HG03135 (cell line): ENCODE measurements around the gene CSTPP1.

Experiments
- ATAC-seq: cut with Tn5 transposase; IDR thresholded peaks from one replicate; pipeline ENCODE4 v1.9.1; 2021; ENCODE audit warnings: mild to moderate bottlenecking, moderate library complexity; ENCODE audit not compliant: unreplicated experiment

Gene CSTPP1

DNA sequence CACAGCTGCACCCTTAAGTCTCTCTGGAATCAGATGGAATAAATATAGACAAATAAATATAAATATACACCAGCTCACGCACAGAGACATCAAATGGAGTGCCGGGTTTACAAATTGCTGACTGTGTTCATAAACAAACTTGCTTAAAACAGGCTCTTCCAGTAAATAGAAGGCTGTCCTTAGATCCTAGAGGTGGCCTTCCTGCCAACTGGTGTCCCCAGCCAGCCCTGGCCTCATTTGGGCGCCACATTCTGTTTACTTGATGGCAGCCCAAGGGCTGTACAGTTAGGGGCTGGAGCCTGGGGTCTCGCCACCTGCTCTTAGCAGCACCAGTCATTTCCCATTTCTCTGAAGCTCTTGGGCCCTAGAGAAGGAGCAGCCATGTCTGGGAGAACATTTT is 219.3 kb downstream of the CSTPP1 start:
- no peak for ATAC-seq

DNA sequence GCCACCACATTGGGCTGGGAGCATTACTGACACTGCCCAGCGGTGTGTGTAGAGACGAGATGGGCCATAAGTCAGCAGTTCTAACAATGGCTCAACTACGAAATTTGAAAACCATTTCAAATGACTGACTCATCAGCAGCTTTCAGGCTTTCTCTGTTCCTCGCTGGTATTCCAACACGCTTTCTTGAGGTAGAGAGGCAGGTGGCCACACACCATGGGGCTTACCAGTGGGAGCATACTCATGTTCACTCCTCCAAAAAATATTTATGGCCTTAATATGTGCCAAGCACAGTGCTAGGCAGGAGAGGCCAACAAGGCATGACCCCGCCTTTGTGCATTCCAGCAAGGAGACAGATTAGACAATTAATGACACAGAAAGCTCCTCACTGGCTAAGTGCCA is 219.8 kb downstream of the CSTPP1 start:
- ATAC-seq: no peak

DNA sequence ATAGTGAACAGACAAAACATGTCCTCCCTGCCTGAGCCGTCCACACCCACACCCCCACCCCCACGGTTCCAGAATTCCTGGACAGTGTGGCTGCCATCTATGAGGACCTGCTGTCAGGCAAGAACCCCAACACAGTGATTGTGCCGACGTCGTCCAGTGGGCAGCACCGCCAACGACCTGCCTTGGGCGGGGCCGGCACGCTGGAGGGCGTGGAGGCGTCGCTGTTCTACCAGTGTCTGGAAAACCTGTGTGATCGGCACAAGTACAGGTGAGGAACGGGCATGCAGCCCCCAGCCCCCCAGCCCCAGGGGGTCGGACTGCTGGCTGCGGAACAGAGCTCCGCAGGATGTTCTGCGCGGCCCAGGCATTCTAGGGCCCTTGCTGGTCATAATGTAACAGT is 220.4 kb downstream of the CSTPP1 start:
- ATAC-seq: no peak

DNA sequence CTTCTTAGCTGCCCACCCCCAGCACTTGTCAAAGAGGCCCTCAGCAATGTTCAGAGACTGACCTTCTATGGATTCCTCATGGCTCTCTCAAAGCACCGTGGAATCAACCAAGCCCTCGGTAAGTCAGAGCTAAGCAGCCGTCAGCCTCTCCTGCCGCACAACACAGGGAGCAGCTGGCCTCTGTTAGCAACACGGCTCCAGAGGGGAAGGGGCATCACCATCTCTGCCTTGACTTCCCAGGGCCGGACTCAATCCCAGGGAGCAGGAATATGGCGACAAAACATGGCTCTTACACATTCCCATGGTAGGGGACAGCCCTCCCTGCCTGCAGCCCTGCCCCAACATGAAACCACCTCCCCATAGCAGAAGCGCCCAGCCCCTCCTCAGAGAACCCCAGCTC is 221.2 kb downstream of the CSTPP1 start:
- no peak for ATAC-seq

DNA sequence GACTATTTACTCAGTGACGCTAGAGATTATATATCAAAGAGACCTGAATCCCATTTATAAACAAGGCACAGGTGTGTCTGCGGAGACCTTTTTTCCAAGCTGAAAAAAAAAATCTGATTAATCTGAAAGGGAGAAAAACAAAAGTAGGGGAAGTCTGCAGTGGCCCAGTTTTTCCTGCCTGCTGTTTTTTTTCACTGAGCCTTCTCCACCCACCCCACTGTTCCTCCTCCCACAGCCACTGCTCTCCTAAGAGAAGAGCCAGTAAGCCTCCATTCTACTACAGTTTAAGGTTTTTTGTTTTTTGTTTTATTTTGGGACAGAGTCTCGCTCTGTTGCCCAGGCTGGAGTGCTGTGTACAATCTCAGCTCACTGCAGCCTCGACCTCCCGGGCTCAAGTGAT is 221.7 kb downstream of the CSTPP1 start:
- ATAC-seq: no peak

DNA sequence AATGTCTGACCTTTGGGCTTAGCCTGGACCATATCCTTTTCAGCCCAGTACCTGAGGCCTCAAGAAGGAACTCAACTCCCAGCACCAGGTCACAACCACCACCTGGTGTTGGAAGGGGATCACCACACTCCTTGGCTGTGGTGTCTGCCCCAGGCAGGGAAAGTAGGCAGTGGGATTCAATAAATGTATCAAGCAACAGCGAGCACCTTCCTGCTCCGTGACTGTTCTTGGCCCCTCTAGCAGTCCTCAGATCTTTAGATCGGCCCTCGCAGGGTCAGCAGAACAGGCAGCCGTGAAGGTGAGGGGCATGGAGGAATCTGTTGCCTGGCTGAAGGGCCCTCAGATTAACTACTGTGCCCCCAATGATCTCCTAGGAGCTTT is 224.2 kb downstream of the CSTPP1 start:
- ATAC-seq: no peak

DNA sequence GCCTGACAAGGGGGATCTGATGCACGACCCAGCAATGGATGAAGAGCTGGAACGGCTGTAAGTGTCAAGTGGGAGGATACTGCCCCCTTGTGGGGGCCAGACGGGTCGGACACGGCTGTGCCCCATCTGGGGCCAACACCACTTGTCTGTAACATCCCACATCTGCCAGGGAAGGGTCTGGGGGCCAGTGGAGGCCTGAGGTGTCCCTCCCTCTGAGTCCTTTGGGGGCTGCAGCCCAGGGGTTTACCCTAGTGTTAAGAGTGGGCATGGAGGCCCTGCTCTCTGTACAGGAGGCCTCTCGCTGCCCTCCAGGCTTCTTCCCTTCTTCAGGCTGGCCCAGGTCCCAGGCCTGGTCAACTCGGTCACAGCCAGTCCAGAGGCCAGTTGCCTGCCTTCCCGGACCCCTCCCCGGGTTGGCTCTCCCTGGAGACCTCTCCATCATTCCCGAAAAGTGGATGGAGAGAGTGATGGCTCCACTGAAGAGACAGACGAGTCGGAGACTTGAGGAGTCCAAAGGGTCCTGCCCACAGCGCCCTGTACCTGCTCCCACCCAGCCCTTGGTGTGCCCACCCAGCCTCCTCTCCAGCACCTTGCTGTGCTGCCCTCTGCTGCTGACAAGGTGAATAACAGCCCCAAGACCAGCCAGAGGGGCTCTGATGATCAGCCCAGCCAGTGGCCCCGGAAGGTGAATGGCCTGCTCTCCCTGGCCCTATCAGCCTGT is 224.7 kb downstream of the CSTPP1 start:
- ATAC-seq: peak; percentile 58

DNA sequence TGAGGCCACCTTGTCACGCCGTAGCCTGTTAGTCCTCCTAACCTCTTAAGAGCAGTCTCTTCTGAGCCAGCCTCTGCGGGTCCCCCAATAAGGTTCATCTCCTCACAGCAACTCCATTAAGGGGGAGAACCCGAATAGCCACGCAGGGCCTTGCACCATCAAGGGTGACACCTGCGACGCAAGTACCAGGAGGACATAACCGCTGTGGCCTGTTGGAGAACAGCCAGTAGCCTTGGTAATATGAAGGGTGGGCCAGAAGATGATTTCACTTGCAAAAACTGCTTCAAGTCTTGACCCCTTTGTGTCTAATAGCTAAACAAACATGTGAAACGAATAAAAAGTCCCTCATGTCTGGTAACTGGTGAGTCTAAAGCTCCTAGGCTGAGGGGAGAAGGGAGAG is 225.3 kb downstream of the CSTPP1 start:
- ATAC-seq: no peak

DNA sequence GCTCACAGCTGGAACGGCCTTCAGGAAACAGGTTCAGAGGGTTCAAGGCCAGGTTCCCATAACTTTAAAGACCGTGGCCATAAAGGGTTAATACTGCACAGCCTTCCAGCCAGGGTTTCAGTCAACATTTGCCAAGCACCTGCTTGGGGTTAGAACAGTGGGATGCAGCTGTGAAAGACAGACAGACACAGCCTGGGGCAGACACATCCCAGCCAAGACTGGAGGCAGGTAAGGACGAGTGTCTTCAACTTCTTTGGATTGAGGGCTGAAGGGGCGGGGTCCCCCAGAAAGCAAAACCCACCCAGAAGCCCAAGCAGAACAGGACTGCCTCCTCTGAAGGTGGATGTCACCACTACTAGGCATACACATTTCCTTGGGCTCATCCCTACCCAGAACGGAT is 225.9 kb downstream of the CSTPP1 start:
- no peak for ATAC-seq

DNA sequence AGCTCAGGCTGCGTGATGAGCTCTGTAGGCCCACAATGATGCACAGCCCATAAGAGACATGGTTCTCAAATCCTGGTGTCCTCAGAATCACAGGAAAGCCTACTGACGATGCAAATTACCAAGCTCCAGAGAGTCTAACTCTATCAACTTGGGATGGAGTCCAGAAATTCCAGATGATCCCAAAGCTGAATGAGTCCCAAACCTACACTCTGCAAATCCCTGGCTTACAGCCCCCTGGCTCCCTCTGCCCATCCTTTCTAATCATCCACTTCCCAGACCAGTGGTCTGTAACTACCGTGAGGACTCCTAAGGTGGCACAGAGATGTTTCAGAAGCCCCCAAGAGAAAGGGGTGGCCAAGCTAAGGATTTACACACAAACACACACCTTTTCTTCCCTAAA is 226.6 kb downstream of the CSTPP1 start:
- ATAC-seq: no peak

DNA sequence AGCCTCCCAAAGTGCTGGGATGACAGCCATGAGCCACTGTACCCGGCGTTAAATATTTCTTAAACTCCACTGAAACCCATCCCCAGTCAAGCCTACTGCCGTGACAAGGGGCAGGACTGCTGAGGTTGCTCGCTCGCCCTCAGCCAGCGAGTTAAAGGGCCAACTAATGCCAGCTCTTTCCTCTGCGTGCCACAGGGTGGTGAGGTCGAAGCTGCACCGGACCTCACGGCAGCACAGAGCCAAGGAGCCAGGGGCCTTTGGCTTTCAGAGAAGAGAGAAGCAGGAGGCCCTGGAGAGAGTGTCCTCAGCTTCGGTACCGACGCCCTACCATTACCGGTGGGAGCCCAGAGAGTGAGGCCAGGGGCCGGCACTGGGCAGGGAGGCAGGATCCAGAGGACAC is 227.3 kb downstream of the CSTPP1 start:
- no peak for ATAC-seq

DNA sequence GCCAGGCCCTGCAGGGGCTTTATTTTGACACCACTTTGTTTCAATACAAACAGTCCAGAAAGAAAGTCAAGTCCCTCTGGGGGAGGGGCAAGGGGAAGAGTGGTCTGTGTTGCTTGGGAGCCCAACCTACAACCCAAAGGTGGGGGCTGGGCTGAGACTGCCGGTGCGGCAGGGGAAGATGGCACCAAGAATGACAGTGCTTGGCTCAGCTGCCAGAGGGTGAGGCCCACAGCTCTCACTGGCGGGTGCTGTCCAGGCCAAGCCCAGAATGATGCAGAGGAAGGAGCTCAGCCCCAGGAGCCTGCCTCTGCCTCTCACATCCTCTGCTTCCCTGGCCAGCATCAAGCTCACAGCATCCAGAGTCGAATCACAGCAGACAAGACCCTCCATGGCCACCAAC is 227.8 kb downstream of the CSTPP1 start:
- ATAC-seq: no peak

DNA sequence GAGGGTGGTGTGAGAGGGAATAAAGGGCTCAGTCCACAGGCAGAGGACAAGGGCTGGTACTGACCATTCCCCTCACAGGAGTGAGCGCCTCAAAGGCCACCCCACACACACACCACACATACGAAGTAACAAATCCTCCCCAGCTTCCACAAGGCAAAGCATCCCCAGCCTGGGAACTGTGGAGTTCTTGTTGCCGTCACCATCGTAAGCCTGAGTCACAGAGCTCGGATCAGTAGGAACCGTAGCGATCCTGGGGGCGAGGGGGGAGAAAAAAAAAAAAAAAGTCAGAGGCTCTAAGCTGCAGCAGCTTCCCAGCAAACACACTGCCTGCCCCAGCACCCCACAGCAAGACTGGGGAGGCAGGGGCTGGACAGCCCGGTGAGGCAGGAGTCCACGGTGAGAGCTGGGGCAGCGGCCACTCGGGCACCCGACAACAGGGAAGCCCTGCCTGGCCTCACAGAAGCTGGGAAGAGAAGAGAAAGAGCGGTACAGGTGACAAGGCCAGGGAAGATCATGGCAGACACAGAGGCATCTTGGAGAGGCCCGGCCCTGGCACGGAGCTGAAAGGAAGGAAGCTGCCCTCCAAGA is 228.8 kb downstream of the CSTPP1 start:
- no peak for ATAC-seq

DNA sequence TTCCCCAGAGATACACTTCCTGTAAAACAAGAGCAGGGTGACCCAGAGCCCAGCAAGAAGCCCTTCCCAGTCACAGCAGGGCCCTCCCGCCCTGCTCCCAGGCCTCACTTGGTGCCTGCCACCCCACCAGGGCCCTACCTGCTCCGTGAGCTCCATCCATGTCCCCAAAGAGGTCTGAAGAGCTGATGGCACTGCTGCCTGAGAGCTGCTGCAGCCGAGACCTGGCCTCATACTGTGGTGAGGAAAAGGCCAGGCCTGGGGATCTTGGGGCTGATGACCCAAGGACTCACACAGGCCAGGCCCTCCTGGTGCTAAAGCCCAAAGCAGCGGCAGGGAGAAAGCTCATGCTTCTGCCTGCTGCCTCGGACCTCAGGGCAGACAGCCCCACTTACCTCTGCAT is 229.8 kb downstream of the CSTPP1 start:
- ATAC-seq: no peak

DNA sequence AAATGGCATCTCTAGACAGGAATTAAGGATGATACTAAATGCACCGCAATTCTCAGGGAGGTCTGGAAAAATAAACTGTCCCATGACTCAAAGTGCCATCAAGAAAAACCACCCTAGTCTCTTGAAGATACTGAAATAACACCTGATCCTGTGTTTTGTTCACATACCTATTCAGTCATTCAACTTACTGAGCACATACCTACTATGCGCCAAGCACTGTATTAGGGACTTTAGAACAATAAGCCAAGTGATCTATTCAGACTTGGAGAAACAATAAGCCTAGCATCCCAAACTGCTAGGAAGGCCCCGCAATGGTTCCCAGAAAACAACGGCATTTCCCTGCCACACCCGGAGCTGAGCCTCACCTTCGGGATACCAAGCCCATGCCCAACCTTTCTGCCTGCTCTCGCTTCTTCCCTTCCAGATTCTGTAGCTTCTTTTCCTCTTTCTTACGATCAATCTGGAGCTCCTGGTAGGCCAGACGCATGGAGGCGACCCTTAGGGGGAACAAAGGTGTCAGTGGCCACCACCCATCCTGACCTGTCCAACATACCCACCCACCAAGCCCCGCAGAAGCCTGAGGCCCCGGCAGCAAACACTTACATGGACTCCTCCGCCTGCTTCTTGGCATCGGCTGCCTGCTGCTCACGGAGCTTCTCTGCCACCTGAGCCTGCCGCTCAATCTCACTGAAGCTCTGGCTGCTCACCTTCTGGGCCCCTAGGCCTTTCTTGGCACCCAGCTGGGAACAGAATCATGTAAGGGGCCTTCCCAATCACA is 234.7 kb downstream of the CSTPP1 start:
- ATAC-seq: no peak

DNA sequence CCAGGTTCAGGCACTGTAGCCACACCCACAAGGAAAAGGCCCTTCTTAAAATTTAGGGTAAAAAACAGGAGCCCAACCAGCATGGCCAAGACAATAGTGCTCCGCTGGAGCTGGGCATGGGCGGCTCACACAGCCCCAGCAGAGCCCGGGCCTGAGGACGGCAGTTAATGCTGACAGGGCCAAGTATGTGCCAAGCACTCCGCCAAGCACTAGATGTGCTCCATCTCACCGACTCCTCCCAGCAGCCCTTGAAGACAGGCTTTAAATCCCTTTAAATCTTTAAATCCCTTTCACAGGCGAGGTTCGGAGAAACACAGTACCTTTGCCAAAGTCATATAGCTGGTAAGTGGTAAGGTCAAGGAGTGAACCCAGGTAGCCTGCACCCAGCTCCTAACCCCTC is 235.3 kb downstream of the CSTPP1 start:
- no peak for ATAC-seq

DNA sequence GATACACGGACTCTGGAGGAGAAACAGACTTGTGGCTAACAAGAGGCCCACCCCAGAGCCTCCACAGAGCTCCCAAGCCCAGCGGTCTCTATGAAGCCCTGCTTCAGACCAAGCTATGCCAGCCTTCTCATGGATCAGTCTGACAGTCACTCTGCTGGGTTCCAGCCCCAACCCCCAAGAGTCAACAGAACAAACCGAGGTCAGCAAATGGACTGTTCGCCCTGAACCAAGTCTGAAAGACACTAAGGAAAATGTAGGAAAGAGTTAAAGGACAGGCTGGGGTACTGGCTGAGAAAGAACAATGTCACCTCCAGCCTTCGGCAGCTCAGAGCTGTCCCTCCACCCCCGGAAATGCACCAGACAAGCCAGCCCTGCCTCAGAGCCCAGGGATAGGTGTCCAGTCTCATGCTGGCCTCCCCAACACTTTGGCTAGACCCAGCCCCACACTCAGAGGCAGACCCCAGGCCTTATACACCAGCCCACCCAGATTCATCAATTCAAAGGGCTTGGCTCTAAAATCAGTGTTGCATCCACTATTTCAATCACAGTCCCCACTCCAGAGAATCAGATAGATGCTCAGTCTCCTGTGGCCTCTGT is 236.3 kb downstream of the CSTPP1 start:
- no peak for ATAC-seq

DNA sequence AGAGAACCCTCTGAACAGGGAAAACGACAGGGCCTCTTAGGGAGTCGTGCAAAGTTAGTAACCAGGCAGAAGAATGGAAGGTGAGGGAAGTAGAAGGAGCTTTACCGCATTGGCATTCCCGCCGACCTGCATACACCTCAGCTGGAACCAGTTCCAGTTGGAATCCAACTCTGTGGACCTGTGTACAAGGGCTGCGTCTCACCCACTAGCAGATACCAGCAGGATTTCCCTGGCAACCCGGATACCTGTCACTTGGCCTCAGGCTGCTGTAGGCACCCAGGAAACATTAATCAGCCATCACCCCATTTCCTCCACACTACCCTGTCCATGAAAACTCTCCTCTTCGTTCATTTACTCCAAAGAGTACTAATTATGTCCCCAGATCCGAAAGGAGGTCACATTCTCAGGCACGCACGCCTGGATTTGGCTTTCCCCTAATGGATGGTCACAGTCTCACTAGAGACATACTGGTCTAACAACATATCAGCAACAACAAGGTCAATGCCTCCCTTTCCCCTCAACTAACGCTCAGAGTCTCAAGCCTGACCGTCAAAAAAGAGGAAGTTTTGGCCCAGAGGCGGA is 239.3 kb downstream of the CSTPP1 start:
- no peak for ATAC-seq

DNA sequence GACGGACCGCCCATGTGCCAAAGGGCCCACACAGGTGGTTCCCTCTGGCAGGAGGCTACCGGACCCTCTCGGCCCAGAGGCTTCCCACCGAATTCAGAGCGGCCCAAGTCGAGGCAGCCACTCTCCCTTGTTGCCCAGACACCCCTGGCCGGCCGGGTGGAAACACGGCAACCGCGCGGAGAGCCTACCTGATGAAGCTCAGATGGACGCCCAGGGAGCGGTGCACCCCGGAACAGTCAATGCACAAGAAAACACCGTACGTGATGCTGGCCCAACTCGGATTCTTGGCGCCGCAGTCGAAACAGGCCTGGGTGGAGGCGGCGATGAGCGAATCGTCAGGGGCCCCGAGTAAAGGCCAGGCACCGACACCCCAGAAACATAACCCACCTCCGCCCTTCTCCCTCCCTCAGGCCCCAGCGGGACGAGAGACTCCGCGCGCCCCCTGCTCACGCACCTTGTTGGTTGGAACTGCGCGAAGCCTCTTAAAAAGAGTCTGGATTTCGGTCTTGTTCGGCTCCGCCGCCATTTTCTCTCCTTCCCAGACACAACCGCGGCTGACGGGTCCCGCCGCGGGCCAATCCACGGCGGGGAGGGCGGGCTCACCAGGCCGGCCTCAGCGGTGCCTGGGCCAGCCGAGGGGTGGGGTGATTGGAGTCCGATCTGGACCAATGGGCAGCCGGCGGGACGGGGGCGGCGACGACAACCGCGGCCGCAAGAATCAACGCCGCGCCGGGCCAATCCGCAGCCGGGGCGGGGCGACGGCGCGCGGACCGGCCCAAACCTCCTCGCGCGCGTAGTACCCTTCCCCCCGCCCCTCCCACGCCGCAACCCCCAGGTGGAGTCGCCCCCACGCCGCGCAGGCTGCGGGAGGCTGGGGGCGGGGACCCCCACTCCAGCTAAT is 240.0 kb downstream of the CSTPP1 start, which contains the start of gene ARFGAP2:
Gene ARFGAP2 (minus strand): TSS at position 552 of the 901 bp plus-strand sequence. CDS start 26 bp downstream, at position 526.
- ATAC-seq: peak; percentile 88

DNA sequence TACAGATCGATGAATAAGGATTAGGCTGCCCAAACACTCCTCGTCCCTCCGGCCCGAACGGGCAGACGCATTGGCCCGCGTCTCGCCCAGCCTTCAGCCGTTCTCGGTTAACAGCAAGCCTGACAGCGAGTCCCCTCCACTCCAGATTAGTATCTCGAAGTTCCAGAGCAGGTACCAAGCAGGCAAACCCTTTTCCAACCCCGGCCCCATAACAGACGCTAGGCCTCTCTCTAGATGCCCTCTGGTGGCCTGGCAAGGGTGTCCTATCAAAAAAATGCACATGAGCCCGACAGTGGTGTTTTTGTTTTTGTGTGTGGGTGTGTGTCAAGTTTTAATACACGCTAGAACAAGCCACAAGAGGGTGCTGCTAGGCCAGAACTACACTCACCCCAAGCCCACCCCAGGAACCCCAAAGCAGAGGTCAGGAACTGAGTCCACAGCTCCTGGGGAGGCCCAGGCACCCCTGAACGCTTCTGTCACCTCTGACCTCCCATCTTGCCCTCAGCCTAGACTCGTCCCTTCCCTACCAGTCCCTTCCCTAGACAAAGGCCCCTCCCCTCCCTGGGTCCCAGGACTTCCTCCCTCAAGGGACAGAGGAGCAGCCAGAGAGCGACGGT is 240.8 kb downstream of the CSTPP1 start:
- ATAC-seq: peak; percentile 50
